CD4-positive, alpha-beta T cell (primary cell): ENCODE measurements around the gene CISH. TPM values are rescaled to one million over a fixed set of nuclear protein-coding genes. Genes with fewer than 3 reads are reported as not detected.
A peak's percentile ranks its signal among the peaks of the same experiment; 100 is the strongest.

Experiments used
- ATAC-seq: fragments of 200-7000 bp; cut with Tn5 transposase; one replicate; pipeline ENCODE4 v1.10.0; 2022; ENCODE audit warnings: mild to moderate bottlenecking; ENCODE audit not compliant: poor library complexity
- CTCF ChIA-PET: fragments of 350-600 bp; sonication (Branson Sonifier 250); formaldehyde crosslinking; loops from one replicate; lab custom pipeline; 2021; ENCODE audit warnings: antibody characterized with exemption, inconsistent platforms; lab: Charles Lee
- POLR2A ChIA-PET: fragments of 350-600 bp; sonication (Branson Sonifier 250); formaldehyde crosslinking; loops from one replicate; lab custom pipeline; 2021; ENCODE audit warnings: antibody characterized with exemption, inconsistent platforms; lab: Charles Lee
- DNase-seq, 14 experiments: peaks; one replicate each; pipeline ENCODE4 v3.0.0-alpha.2; 2013 to 2020; ENCODE audit warnings: mixed read lengths in 2 of 14
- H3K27ac ChIP-seq, 2 donors: one replicate each; pipeline versions ENCODE4 v1.5.1 to v1.7.0; 2013; ENCODE audit warnings: low read length in 2 of 2, low read depth in 1 of 2, mild to moderate bottlenecking in 1 of 2
- H3K27me3 ChIP-seq, 2 experiments: 1 replicate in 1 of 2; 2 replicates in 1 of 2; pipeline versions ENCODE4 v1.6.1 to v1.7.0; 2013; ENCODE audit warnings: low read length in 2 of 2, control low read depth in 1 of 2, mild to moderate bottlenecking in 1 of 2, moderate library complexity in 1 of 2; ENCODE audit not compliant: insufficient read depth in 2 of 2, control insufficient read depth in 1 of 2
- H3K36me3 ChIP-seq: one replicate; pipeline ENCODE4 v1.6.1; 2013; ENCODE audit warnings: low read length, control low read depth; ENCODE audit not compliant: insufficient read depth
- H3K4me1 ChIP-seq: one replicate; pipeline ENCODE4 v1.6.1; 2013; ENCODE audit warnings: low read length, control low read depth; ENCODE audit not compliant: insufficient read depth
- H3K4me3 ChIP-seq: one replicate; pipeline ENCODE4 v1.5.1; 2013; ENCODE audit warnings: mild to moderate bottlenecking, low read length, moderate library complexity
- H3K9me3 ChIP-seq, 2 experiments: 1 replicate in 1 of 2; 2 replicates in 1 of 2; pipeline versions ENCODE4 v1.6.1 to v1.7.0; 2013; ENCODE audit warnings: low read length in 2 of 2, mild to moderate bottlenecking in 2 of 2, control low read depth in 1 of 2, moderate library complexity in 1 of 2; ENCODE audit not compliant: control insufficient read depth in 1 of 2, insufficient read depth in 1 of 2
- H3K27ac Mint-ChIP-seq: one replicate; pipeline ENCODE4 v1.8.0; 2020; ENCODE audit warnings: mixed read lengths
- H3K27me3 Mint-ChIP-seq: one replicate; pipeline ENCODE4 v1.8.0; 2021; ENCODE audit warnings: mixed read lengths
- H3K36me3 Mint-ChIP-seq: one replicate; pipeline ENCODE4 v1.8.0; 2021; ENCODE audit warnings: low read depth, mixed read lengths
- H3K4me1 Mint-ChIP-seq: one replicate; pipeline ENCODE4 v1.8.0; 2021; ENCODE audit warnings: low read depth, mixed read lengths
- H3K4me3 Mint-ChIP-seq: one replicate; pipeline ENCODE4 v1.8.0; 2020; ENCODE audit warnings: mild to moderate bottlenecking, mixed read lengths
- H3K9me3 Mint-ChIP-seq: one replicate; pipeline ENCODE4 v1.8.0; 2020; ENCODE audit warnings: mixed read lengths
- intact Hi-C, 2 experiments: fragments of 100-400 bp; cut with DNase I in 1 of 2; cut with micrococcal nuclease in 1 of 2; formaldehyde crosslinking; loops; one replicate each; pipeline versions ENCODE4 v1.15.1 to v1.9.0; 2023 to 2025; cut with DNase I, micrococcal nuclease
- total RNA-seq, 174 experiments: library from RNA in 2 of 174; stranded (reverse) in 2 of 174; gene quantifications; one replicate each; pipeline ENCODE4 v1.2.3 and lab custom pipeline; 2021 to 2026
- TF ChIP-seq, protein P1 (sequence below): fragments of 200-600 bp; IDR thresholded peaks from one replicate; pipeline ENCODE4 v1.8.0; 2022; ENCODE audit warnings: antibody characterized with exemption, mild to moderate bottlenecking

The CISH gene
- total RNA-seq, 2 experiments from 2014 or later, result 3.5 to 3.7 TPM

- H3K4me1 Mint-ChIP-seq, result peaks cover 64% of the 10 kb centered on the region
- H3K27ac Mint-ChIP-seq, result peak overlapping the region; percentile 93
- Histone ChIP-seq H3K9me3 (no peaks in the 10 kb centered on the region), H3K27me3 (no peaks in the 10 kb centered on the region), H3K27ac (peak overlapping the region; percentile 73 to 86), H3K4me1 (peaks cover 80% of the 10 kb centered on the region), H3K4me3 (peak overlapping the region; percentile 34), H3K36me3 (peaks cover 35% of the 10 kb centered on the region)
- peak overlapping the region; percentile 63 for H3K4me3 Mint-ChIP-seq
- ChIA-PET CTCF (interaction anchor here (0.7 to 2.6 kb wide), 6 partner anchors 8 to 15 kb away, joined by 3 to 20 read pairs (median 5); partner anchors contain the start of gene CISH), POLR2A (interaction anchor here (0.8 to 20.8 kb wide), 10 partner anchors 10 to 260 kb away, joined by 3 to 446 read pairs (median 6); partner anchors contain the start of genes C3orf18, CISH, CYB561D2 and HEMK1)
- intact Hi-C loops, result no loop called here
- no peaks in the 10 kb centered on the region for H3K27me3 Mint-ChIP-seq
- ATAC-seq (peak; percentile 71), DNase-seq (peak; percentile 41 to 88 (median 60))
- peaks cover 24% of the 10 kb centered on the region for H3K36me3 Mint-ChIP-seq
- TF ChIP-seq, protein P1, sequence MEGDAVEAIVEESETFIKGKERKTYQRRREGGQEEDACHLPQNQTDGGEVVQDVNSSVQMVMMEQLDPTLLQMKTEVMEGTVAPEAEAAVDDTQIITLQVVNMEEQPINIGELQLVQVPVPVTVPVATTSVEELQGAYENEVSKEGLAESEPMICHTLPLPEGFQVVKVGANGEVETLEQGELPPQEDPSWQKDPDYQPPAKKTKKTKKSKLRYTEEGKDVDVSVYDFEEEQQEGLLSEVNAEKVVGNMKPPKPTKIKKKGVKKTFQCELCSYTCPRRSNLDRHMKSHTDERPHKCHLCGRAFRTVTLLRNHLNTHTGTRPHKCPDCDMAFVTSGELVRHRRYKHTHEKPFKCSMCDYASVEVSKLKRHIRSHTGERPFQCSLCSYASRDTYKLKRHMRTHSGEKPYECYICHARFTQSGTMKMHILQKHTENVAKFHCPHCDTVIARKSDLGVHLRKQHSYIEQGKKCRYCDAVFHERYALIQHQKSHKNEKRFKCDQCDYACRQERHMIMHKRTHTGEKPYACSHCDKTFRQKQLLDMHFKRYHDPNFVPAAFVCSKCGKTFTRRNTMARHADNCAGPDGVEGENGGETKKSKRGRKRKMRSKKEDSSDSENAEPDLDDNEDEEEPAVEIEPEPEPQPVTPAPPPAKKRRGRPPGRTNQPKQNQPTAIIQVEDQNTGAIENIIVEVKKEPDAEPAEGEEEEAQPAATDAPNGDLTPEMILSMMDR, result no peak
- no peaks in the 10 kb centered on the region for H3K9me3 Mint-ChIP-seq
These were observed 10.6 kb downstream of the CISH start for GRCh38 chr3:50600841-50601591.

- TF ChIP-seq, protein P1, result no peak
- peak overlapping the region; percentile 93 for H3K27ac Mint-ChIP-seq
- H3K4me3 Mint-ChIP-seq, result peak overlapping the region; percentile 63
- DNase-seq (no peak), ATAC-seq (no peak)
- no peak overlapping the region for H3K4me3 ChIP-seq
- H3K27me3 Mint-ChIP-seq, result no peaks in the 10 kb centered on the region
- H3K9me3 Mint-ChIP-seq, result no peaks in the 10 kb centered on the region
- H3K4me1 ChIP-seq, result peaks cover 73% of the 10 kb centered on the region
- ChIA-PET CTCF (interaction anchor here (1.4 to 2.6 kb wide), 4 partner anchors 9 to 16 kb away, joined by 4 to 20 read pairs (median 6); partner anchors contain the start of gene CISH), POLR2A (interaction anchor here (2.0 to 20.8 kb wide), 6 partner anchors 9 to 28 kb away, joined by 6 to 446 read pairs (median 34); partner anchors contain the start of genes C3orf18, CISH, HEMK1 and MAPKAPK3)
- H3K27me3 ChIP-seq, result no peaks in the 10 kb centered on the region
- intact Hi-C loops, result no loop called here
- peaks cover 27% of the 10 kb centered on the region for H3K36me3 ChIP-seq
- H3K27ac ChIP-seq, result peak overlapping the region; percentile 73 to 86
- peaks cover 56% of the 10 kb centered on the region for H3K4me1 Mint-ChIP-seq
- peaks cover 17% of the 10 kb centered on the region for H3K36me3 Mint-ChIP-seq
- no peaks in the 10 kb centered on the region for H3K9me3 ChIP-seq
These were observed 11.3 kb downstream of the CISH start for GRCh38 chr3:50600141-50600753.

DNA sequence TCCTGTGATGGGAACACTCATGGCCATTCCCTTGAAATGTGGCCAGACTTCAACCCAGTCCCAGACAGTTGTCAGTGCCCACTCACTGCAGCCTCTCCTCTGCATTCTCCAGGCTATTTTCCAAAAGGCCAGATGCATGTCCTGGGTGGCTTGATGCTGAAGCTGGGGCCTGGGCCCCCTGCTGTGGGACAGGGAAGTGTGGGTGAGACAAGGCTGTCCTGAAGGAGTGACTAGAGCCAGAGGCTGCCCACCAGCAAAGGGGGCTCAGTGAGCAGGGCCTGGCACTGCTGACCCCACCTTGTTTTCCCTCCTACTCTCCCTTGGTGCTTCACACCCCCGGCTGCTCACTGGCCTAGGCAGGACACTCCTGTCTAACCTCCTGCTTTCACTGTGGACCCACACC, 11.9 kb downstream of the CISH start:
- no peaks in the 10 kb centered on the region for H3K27me3 ChIP-seq
- peaks cover 14% of the 10 kb centered on the region for H3K36me3 Mint-ChIP-seq
- H3K4me3 ChIP-seq, result no peak overlapping the region

More for the DNA sequence above, 11.9 kb downstream of the CISH start:
- Mint-ChIP-seq H3K4me3 (no peak overlapping the region), H3K27ac (peak overlapping the region; percentile 93), H3K4me1 (peaks cover 51% of the 10 kb centered on the region), H3K27me3 (no peaks in the 10 kb centered on the region), H3K9me3 (no peaks in the 10 kb centered on the region)
- H3K4me1 ChIP-seq, result peaks cover 71% of the 10 kb centered on the region
- CTCF ChIA-PET, result interaction anchor here (1.1 kb wide), 1 partner anchor 14 kb away, joined by 3 read pairs; no protein-coding TSS in a partner anchor
- H3K9me3 ChIP-seq, result no peaks in the 10 kb centered on the region
- H3K27ac ChIP-seq, result peak overlapping the region in 1 of 2 donors; percentile 86
- ATAC-seq, result no peak
- intact Hi-C loops, result no loop called here
- peaks cover 22% of the 10 kb centered on the region for H3K36me3 ChIP-seq
- DNase-seq, result no peak
- POLR2A ChIA-PET, result interaction anchor here (1.6 to 20.8 kb wide), 4 partner anchors 9 to 27 kb away, joined by 5 to 446 read pairs (median 61); partner anchors contain the start of genes C3orf18, CISH and HEMK1
- TF ChIP-seq, protein P1, result no peak
